Transverse colon (tissue), 4 donors: Measurements from ENCODE around the gene WDFY2.

ENCODE experiments used
- EP300 ChIP-seq: sonication (generic); formaldehyde crosslinking; IDR thresholded peaks from one replicate; pipeline ENCODE4 v1.6.1; 2017; ENCODE audit warnings: antibody characterized with exemption, low read depth
- POLR2A ChIP-seq: fragments of 450-650 bp; IDR thresholded peaks from one replicate; pipeline ENCODE4 v1.6.1; 2016; ENCODE audit warnings: antibody characterized with exemption, mild to moderate bottlenecking, moderate library complexity
- POLR2AphosphoS5 ChIP-seq, 3 donors: sonication (generic); formaldehyde crosslinking; IDR thresholded peaks; one replicate each; pipeline ENCODE4 v1.6.1; 2016; ENCODE audit warnings: antibody characterized with exemption in 3 of 3
- TF ChIP-seq, protein P1 (sequence below), 5 experiments: fragments of 200-600 bp in 3 of 5; fragments of 450-650 bp in 2 of 5; sonication (generic) in 3 of 5; IDR thresholded peaks; 1 replicate in 2 of 5; 2 replicates in 3 of 5; pipeline ENCODE4 v1.5.1; 2016 to 2017; ENCODE audit warnings: antibody characterized with exemption in 5 of 5, inconsistent platforms in 3 of 5, mild to moderate bottlenecking in 2 of 5, moderate library complexity in 1 of 5

- TF ChIP-seq POLR2A (no peak), EP300 (no peak), POLR2AphosphoS5 (IDR thresholded peaks at IDR 0.05) (no peak)
- TF ChIP-seq, protein P1, sequence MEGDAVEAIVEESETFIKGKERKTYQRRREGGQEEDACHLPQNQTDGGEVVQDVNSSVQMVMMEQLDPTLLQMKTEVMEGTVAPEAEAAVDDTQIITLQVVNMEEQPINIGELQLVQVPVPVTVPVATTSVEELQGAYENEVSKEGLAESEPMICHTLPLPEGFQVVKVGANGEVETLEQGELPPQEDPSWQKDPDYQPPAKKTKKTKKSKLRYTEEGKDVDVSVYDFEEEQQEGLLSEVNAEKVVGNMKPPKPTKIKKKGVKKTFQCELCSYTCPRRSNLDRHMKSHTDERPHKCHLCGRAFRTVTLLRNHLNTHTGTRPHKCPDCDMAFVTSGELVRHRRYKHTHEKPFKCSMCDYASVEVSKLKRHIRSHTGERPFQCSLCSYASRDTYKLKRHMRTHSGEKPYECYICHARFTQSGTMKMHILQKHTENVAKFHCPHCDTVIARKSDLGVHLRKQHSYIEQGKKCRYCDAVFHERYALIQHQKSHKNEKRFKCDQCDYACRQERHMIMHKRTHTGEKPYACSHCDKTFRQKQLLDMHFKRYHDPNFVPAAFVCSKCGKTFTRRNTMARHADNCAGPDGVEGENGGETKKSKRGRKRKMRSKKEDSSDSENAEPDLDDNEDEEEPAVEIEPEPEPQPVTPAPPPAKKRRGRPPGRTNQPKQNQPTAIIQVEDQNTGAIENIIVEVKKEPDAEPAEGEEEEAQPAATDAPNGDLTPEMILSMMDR (IDR thresholded peaks at IDR 0.05): no peak
These were observed 140.5 kb downstream of the WDFY2 start for GRCh38 chr13:51724721-51725120.
